AG08395 (cell line): Measurements from ENCODE around the gene SPATA31E1.
"Not testable (repeated sequence)": the region's sequence is repeated elsewhere in the genome, so short reads cannot be mapped to it uniquely, and the experiment has no call there.

Experiments
- DNase-seq: peaks from one replicate; pipeline ENCODE4 v3.0.0; 2012; ENCODE audit warnings: mixed read lengths, low spot score

The SPATA31E1 gene

GRCh38 chr9:87882627-87883026 lies at the start of gene SPATA31E1:
SPATA31E1 (plus strand) TSS chr9:87882877; CDS start chr9:87882892, 15 bp downstream.
- no peak for DNase-seq

DNA sequence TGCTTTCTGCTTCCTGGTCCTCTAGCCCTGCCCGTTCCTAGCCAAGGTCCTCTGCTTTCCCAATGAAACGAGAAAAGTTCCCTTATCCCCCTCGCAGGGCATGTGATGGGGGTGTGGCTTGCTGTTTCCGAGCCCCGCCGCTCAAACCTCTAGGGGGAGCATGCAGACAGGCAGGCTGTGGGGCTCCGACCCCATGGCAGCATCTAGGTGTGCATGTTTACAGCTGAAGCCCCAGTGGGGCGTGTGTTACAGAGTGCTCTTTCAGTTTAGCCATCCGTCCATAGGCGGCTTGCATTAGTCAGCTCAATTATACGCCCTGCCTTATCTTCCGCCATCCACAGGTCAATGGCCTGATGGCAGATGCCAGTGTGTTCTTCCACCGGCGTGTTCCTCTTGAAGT lies 48.3 kb upstream of the SPATA31E1 start:
- DNase-seq: no peak

DNA sequence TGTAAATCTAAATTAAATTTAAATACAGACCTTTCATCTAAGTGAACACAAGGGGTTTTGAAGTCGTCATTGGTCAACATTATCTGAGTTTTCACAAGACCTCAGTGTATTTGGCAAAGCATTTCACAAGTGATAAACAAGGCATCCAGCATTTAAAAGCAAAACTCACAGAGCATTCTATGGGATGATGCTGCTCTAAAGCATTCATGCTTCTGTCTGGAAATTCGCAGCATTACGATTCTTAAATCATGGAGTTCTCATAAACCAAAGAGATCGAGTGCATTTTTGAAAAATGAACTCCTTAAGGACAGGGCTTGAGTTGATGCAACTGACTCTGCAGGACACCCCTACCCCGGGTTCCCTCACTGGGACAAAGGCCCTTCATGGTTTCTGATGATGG lies 46.1 kb upstream of the SPATA31E1 start:
- DNase-seq: no peak

- DNase-seq: peak; percentile 61
These were observed 45.5 kb upstream of the SPATA31E1 start for GRCh38 chr9:87836951-87837705.

GRCh38 chr9:87840134-87840533 lies 42.5 kb upstream of the SPATA31E1 start:
- DNase-seq: no peak

GRCh38 chr9:87842878-87843585 lies 39.6 kb upstream of the SPATA31E1 start:
- no peak for DNase-seq

DNA sequence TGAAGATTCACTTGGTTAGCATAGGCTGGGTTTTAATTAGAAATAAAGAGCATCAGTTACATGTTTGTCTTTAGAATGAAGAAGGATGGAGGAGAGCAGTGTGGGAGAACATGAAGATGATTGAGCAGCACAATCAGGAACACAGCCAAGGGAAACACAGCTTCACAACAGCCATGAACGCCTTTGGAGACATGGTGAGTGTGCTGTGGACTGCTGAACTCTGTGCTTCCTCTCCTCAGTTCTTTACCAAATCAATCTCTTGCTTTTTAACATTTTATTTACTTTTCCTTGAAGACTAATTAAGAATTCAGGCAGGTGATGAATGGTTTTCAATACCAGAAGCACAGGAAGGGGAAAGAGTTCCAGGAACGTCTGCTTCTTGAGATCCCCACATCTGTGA lies 38.2 kb upstream of the SPATA31E1 start:
- DNase-seq: no peak

- DNase-seq: not testable (repeated sequence)
These were observed 34.9 kb upstream of the SPATA31E1 start for GRCh38 chr9:87847817-87848216.

GRCh38 chr9:87849144-87849758 lies 33.4 kb upstream of the SPATA31E1 start:
- no peak for DNase-seq

- peak; percentile 87 for DNase-seq
These were observed 32.3 kb upstream of the SPATA31E1 start for GRCh38 chr9:87850391-87850790.

DNA sequence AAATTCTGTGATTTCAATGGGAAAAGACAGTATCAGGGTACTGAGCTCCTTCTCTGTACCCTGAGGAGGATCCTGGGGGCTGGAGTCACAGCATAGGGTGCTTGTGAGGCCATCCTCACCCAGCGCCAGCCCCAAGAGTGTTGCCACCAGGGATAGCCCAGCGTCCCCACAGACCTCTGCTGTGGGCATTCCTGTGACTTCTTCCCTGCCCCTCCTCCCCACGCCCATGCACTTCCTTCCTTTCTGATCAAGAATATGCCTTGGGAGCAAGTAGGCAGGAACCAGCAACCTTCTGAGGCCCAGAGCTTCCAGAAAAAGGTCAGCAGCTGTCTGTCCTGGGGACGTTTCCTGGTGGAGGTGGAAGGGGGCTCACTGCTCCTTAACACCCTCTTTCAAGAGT lies 31.5 kb upstream of the SPATA31E1 start:
- not testable (repeated sequence) for DNase-seq

GRCh38 chr9:87853302-87853701 lies 29.4 kb upstream of the SPATA31E1 start:
- DNase-seq: no peak

DNA sequence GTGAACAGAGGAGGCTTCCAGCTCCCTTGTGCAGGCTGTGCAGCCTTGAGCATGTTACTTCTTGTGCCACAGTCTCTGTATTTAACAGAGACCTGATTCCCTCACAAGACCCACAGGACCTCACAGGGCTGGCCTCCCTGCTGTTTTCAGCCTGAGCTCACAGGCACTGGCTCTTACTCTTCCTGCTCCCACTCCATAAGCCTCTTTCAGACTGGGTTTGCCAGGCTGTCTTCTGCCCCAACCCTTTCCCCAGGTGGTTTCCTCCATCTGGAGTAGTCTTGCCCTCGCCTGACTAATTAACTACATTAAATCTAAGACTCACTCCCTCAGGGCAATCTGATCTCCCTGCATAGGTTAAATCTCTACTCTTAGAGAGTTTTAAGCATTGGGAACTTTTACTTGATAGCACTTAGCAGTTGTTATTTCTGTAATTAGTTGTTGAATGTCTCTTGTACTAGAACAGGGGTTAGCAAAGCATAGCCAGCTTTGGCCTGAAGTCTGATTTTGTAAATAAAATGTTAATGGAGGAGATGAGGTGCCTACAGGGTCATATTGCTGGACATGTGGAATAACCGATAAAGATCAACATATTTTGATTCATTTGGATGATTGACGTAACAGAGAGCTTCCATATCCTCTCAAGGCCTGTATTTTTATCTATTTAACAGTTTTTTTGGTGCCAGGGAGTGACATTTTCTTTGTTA lies 28.6 kb upstream of the SPATA31E1 start:
- no peak for DNase-seq

DNA sequence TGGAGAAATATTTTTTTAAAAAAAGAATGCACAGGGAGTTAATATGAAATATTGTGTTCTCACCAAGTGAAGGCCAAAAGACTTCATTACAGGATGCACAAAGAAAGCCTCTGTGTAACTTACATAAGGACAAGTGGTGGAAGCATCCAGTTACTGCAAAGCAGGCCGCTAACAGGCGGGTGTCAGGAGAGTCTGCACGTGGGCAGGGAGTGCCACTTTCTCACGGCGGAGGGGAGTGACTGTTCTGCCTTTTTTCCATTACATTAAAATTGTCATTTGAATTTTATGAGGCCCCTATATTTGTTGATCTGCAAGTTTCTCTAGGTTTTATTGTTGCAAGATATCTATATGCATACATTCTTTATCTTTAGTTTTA lies 28.1 kb upstream of the SPATA31E1 start:
- no peak for DNase-seq

DNA sequence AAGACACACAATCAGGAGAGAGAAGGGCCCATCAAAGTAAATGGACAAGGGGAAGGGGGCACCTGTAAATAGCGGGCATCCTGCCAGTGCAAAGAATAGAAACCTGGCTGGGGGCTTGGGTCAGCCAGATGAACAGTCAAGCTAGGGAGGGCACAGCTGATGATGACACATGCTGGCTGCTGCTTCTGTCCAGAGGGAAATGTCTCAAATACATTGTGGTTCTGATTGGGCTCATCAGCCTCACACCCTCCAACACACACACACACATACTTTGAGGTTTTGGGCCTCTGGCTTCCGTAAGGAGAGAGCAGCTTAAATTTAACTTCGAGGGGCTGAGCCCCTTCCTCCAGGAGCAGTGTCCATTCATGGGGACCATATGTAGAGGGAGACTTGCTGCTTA lies 27.6 kb upstream of the SPATA31E1 start:
- no peak for DNase-seq

- no peak for DNase-seq
These were observed 25.3 kb upstream of the SPATA31E1 start for GRCh38 chr9:87857141-87857947.

GRCh38 chr9:87857948-87858335 lies 24.7 kb upstream of the SPATA31E1 start:
- no peak for DNase-seq

DNA sequence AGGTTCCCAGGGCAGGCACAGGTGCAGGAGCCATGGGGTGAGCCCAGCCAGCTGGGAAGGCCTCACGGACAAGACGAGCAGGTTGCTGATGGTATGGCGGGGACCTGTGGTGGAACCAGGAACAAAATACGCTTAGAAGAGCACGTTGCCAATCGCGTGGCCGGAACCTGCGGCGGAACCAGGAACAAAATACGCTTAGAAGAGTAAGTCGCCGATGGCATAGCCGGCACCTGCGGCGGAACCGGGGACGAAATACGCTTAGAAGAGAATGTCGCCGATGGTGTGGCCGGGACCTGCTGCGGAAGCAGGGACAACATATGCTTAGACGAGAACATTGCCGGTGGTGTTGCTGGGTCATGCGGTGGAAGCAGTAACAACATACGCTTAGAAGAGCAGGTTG lies 23.5 kb upstream of the SPATA31E1 start:
- no peak for DNase-seq

GRCh38 chr9:87859786-87860185 lies 22.9 kb upstream of the SPATA31E1 start:
- no peak for DNase-seq

GRCh38 chr9:87861332-87861731 lies 21.3 kb upstream of the SPATA31E1 start:
- DNase-seq: no peak

DNA sequence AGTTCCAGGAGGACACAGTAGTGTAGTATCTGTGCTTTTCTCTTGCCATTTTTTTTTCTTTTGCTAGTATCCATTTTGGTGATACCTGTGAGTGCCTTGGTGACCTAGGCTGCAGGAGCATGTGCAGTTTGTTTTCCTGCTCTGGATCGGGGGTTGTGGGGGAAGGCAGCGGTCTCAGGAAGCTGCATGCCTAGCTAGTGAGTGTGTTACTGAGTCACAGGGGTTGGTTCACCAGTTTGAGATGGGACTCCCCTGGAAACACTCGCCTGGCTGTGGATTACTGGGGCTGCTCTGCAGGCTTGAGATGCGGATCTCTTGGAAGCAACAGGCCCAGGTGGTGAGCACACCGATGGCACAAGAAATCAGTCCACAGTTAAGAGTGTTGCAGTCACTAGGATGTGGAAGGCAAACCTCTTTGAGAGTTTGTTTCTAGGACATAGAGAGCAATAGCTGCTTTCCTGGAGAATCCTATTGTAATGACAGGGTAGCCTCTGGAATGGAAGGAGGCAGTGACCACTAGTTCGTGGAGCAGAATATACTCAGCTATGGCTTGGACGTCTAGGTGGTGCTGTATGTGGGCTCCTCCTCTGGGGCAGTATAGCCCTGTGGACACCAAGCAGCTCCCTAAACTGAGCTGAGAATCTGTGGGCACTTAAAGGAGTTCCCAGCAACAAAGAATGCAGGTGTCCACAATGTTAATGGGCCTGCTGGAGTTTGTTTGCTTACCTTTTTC lies 20.0 kb upstream of the SPATA31E1 start:
- DNase-seq: peak; percentile 76
